Gastrocnemius medialis (tissue), 4 donors: ENCODE measurements around the gene CNTF.
A peak's percentile ranks its signal among the peaks of the same experiment; 100 is the strongest.

Source experiments
- CTCF ChIP-seq, 5 experiments: fragments of 450-650 bp in 3 of 5; fragments of 200-600 bp in 2 of 5; sonication (generic) in 2 of 5; IDR thresholded peaks in 4 of 5; conservative IDR thresholded peaks in 1 of 5; 1 replicate in 4 of 5; 2 replicates in 1 of 5; pipeline ENCODE4 v1.5.1; 2016 to 2019; ENCODE audit warnings: antibody characterized with exemption in 5 of 5, mild to moderate bottlenecking in 3 of 5, moderate library complexity in 3 of 5
- POLR2A ChIP-seq, 2 donors: fragments of 450-650 bp; IDR thresholded peaks; one replicate each; pipeline ENCODE4 v1.6.1; 2017; ENCODE audit warnings: antibody characterized with exemption in 2 of 2, mild to moderate bottlenecking in 2 of 2, moderate library complexity in 2 of 2

GRCh38 chr11:58578635-58579191 is 43.8 kb upstream of the CNTF start, which contains the start of gene ZFP91:
- peak in 1 of 5 experiments; percentile 8 for TF ChIP-seq CTCF (IDR thresholded peaks at IDR 0.05 in 4 of 5, conservative IDR thresholded peaks at IDR 0.05 in 1 of 5)
- peak; percentile 86 to 88 for TF ChIP-seq POLR2A (IDR thresholded peaks at IDR 0.05)
